IMR-90 (cell line): ENCODE data around the gene IL13. TPM values are rescaled to one million over a fixed set of nuclear protein-coding genes. Genes with fewer than 3 reads are reported as not detected.

Experiments
- ATAC-seq: fragments of 200-7000 bp; cut with Tn5 transposase; 2 replicates; pipeline ENCODE4 v1.9.1; 2020; ENCODE audit warnings: low read depth, mild to moderate bottlenecking, moderate library complexity
- BruUV-seq: library from RNA; stranded (reverse); fragments of 400-500 nt; replicated peaks from 2 replicates; lab custom pipeline; 2021; lab: Mats Ljungman, UMichigan
- CTCF ChIA-PET: fragments of 300-600 bp; formaldehyde crosslinking; extraction: SDS; loops from one replicate; lab custom pipeline; 2021; ENCODE audit warnings: antibody characterized with exemption; lab: Yijun Ruan, JAX
- POLR2A ChIA-PET: fragments of 300-600 bp; sonication (Branson Sonifier 250); formaldehyde crosslinking; loops from one replicate; lab custom pipeline; 2022; ENCODE audit warnings: antibody characterized with exemption; ENCODE audit not compliant: unreplicated experiment; lab: Charles Lee
- DNase-seq: peaks from one replicate; pipeline ENCODE4 v3.0.0; 2013
- H2AFZ ChIP-seq: replicated peaks from 2 replicates; pipeline ENCODE3; 2013; ENCODE audit warnings: low read length, mild to moderate bottlenecking; ENCODE audit not compliant: poor library complexity
- H2AK5ac ChIP-seq: 2 replicates; pipeline ENCODE4 v1.6.1; 2013; ENCODE audit warnings: low read depth, low read length, inconsistent platforms
- H2AK9ac ChIP-seq: replicated peaks from 2 replicates; pipeline ENCODE3; 2013; ENCODE audit warnings: mild to moderate bottlenecking, low read depth, low read length, moderate library complexity; ENCODE audit not compliant: poor library complexity
- H2BK120ac ChIP-seq: 2 replicates; pipeline ENCODE4 v1.6.1; 2013; ENCODE audit warnings: low read depth, low read length, inconsistent platforms
- H2BK15ac ChIP-seq: 3 replicates; pipeline ENCODE4 v1.6.1; 2013; ENCODE audit warnings: low read depth, low read length, inconsistent platforms
- H2BK20ac ChIP-seq: 2 replicates; pipeline ENCODE4 v1.6.1; 2013; ENCODE audit warnings: low read depth, mild to moderate bottlenecking, inconsistent platforms, low read length, moderate library complexity
- H2BK5ac ChIP-seq: 2 replicates; pipeline ENCODE4 v1.6.1; 2013; ENCODE audit warnings: mild to moderate bottlenecking, low read depth, low read length, inconsistent platforms; ENCODE audit not compliant: poor library complexity, severe bottlenecking
- H3K14ac ChIP-seq: replicated peaks from 2 replicates; pipeline ENCODE4 v1.6.1; 2013; ENCODE audit warnings: low read depth, low read length, inconsistent platforms
- H3K18ac ChIP-seq: 2 replicates; pipeline ENCODE4 v1.6.1; 2013; ENCODE audit warnings: low read depth, low read length, control low read depth
- H3K23ac ChIP-seq: 2 replicates; pipeline ENCODE4 v1.6.1; 2013; ENCODE audit warnings: low read depth, low read length, inconsistent platforms
- H3K27ac ChIP-seq: 2 replicates; pipeline ENCODE4 v1.5.1; 2013; ENCODE audit warnings: mild to moderate bottlenecking, control low read depth, low read length; ENCODE audit not compliant: insufficient read depth
- H3K27me3 ChIP-seq: 2 replicates; pipeline ENCODE4 v1.6.1; 2013; ENCODE audit warnings: low read length; ENCODE audit not compliant: control insufficient read depth, insufficient read depth
- H3K36me3 ChIP-seq: 2 replicates; pipeline ENCODE4 v1.6.1; 2013; ENCODE audit warnings: low read length, mixed read lengths; ENCODE audit not compliant: control insufficient read depth, insufficient read depth
- H3K4ac ChIP-seq: 2 replicates; pipeline ENCODE4 v1.6.1; 2013; ENCODE audit warnings: low read depth, low read length, inconsistent platforms
- H3K4me1 ChIP-seq: 2 replicates; pipeline ENCODE4 v1.6.1; 2013; ENCODE audit warnings: low read length, mixed read lengths; ENCODE audit not compliant: control insufficient read depth, insufficient read depth
- H3K4me2 ChIP-seq: 2 replicates; pipeline ENCODE4 v1.6.1; 2013; ENCODE audit warnings: low read depth, mild to moderate bottlenecking, control low read depth, low read length, moderate library complexity
- H3K4me3 ChIP-seq: 2 replicates; pipeline ENCODE4 v1.5.1; 2013; ENCODE audit warnings: low read depth, mild to moderate bottlenecking, control low read depth, low read length, moderate library complexity; ENCODE audit not compliant: insufficient read depth
- H3K56ac ChIP-seq: 2 replicates; pipeline ENCODE4 v1.6.1; 2013; ENCODE audit warnings: low read length, inconsistent platforms; ENCODE audit not compliant: insufficient read depth; ENCODE audit errors: extremely low read depth
- H3K79me1 ChIP-seq, 2 experiments: 2 replicates each; pipeline ENCODE4 v1.6.1; 2013; ENCODE audit warnings: low read length in 2 of 2, inconsistent platforms in 1 of 2, low read depth in 1 of 2
- H3K9ac ChIP-seq: 2 replicates; pipeline ENCODE4 v1.6.1; 2013; ENCODE audit warnings: low read depth, low read length, control low read depth
- H3K9me1 ChIP-seq: 2 replicates; pipeline ENCODE4 v1.6.1; 2013; ENCODE audit warnings: low read length, inconsistent platforms; ENCODE audit not compliant: insufficient read depth
- H3K9me3 ChIP-seq: 2 replicates; pipeline ENCODE4 v1.6.1; 2013; ENCODE audit warnings: low read length; ENCODE audit not compliant: control insufficient read depth, insufficient read depth
- H4K20me1 ChIP-seq: 2 replicates; pipeline ENCODE4 v1.6.1; 2013; ENCODE audit warnings: low read length, inconsistent platforms; ENCODE audit not compliant: insufficient read depth
- H4K5ac ChIP-seq: 2 replicates; pipeline ENCODE4 v1.6.1; 2013; ENCODE audit warnings: mild to moderate bottlenecking, low read depth, low read length, control low read depth
- H4K8ac ChIP-seq, 2 experiments: 2 replicates each; pipeline ENCODE4 v1.6.1; 2013; ENCODE audit warnings: low read depth in 2 of 2, low read length in 2 of 2, control low read depth in 1 of 2, inconsistent platforms in 1 of 2
- H4K91ac ChIP-seq: 2 replicates; pipeline ENCODE4 v1.6.1; 2013; ENCODE audit warnings: low read depth, low read length, inconsistent platforms; ENCODE audit not compliant: insufficient read depth
- BHLHE40 ChIP-seq: fragments of 150-350 bp; IDR thresholded peaks from 2 replicates; pipeline ENCODE4 v1.6.1; 2016; ENCODE audit warnings: mild to moderate bottlenecking, low read depth, low read length
- CHD1 ChIP-seq: IDR thresholded peaks from 2 replicates; pipeline ENCODE4 v1.6.1; 2012; ENCODE audit warnings: low read depth, low read length, improper control_type of control experiment
- ELK1 ChIP-seq: fragments of 150-350 bp; IDR thresholded peaks from 2 replicates; pipeline ENCODE4 v1.6.1; 2016; ENCODE audit warnings: low read depth, mild to moderate bottlenecking, low read length, moderate library complexity, borderline replicate concordance
- MAFK ChIP-seq: IDR thresholded peaks from 2 replicates; pipeline ENCODE4 v1.6.1; 2012; ENCODE audit warnings: low read depth, low read length, improper control_type of control experiment
- MAZ ChIP-seq: IDR thresholded peaks from 2 replicates; pipeline ENCODE4 v1.6.1; 2012; ENCODE audit warnings: low read depth, mild to moderate bottlenecking, low read length, improper control_type of control experiment, moderate library complexity, borderline replicate concordance
- MXI1 ChIP-seq: IDR thresholded peaks from 2 replicates; pipeline ENCODE4 v1.6.1; 2012; ENCODE audit warnings: low read depth, mild to moderate bottlenecking, low read length, moderate library complexity, borderline replicate concordance
- NFE2L2 ChIP-seq: fragments of 150-350 bp; IDR thresholded peaks from 2 replicates; pipeline ENCODE4 v1.6.1; 2016; ENCODE audit warnings: low read depth, mild to moderate bottlenecking, low read length
- POLR2A ChIP-seq: IDR thresholded peaks from 2 replicates; pipeline ENCODE4 v1.6.1; 2012; ENCODE audit warnings: mild to moderate bottlenecking, low read depth, low read length
- RCOR1 ChIP-seq: IDR thresholded peaks from 2 replicates; pipeline ENCODE4 v1.6.1; 2012; ENCODE audit warnings: mild to moderate bottlenecking, low read length, improper control_type of control experiment; ENCODE audit not compliant: insufficient replicate concordance
- RFX5 ChIP-seq: IDR thresholded peaks from 2 replicates; pipeline ENCODE4 v1.8.0; 2012; ENCODE audit warnings: low read depth, mild to moderate bottlenecking, low read length, moderate library complexity
- WGBS, 2 experiments: methylation state at CpG; one replicate each; pipeline versions ENCODE4 v1.1.5 to v1.1.7; 2013; ENCODE audit warnings: missing lambda C conversion rate in 2 of 2; ENCODE audit not compliant: insufficient read length in 1 of 2; ENCODE audit errors: extremely low coverage in 2 of 2; 5-methylcytosine and 5-hydroxymethylcytosine counted together
- dilution Hi-C: fragments of 300-500 bp; cut with HindIII; formaldehyde crosslinking; loops from one replicate; pipeline ENCODE4 v1.14.3; 2018; ENCODE audit warnings: low sequenced_read_pairs; ENCODE audit not compliant: unreplicated experiment
- in situ Hi-C: fragments of 300-500 bp; cut with MboI; formaldehyde crosslinking; loops from 3 replicates; pipeline ENCODE4 v1.14.3; 2019; ENCODE audit warnings: low sequenced_read_pairs, inconsistent platforms, mixed read lengths
- intact Hi-C: fragments of 100-400 bp; cut with micrococcal nuclease; formaldehyde crosslinking; loops from 2 replicates; pipeline ENCODE4 v1.10.0; 2022
- polyA plus RNA-seq, 3 experiments: library from polyadenylated mRNA; depleted of rRNA; stranded (reverse); fragments of >200 nt; gene quantifications; 2 replicates each; pipeline ENCODE4 v1.2.3, GENCODE V29; 2012; ENCODE audit warnings: low replicate concordance in 1 of 3
- total RNA-seq: library from RNA; depleted of rRNA; stranded (reverse); fragments of >200 nt; gene quantifications from 2 replicates; pipeline ENCODE4 v1.2.3, GENCODE V29; 2012
- TF ChIP-seq, protein P1 (sequence below): fragments of 150-350 bp; IDR thresholded peaks from 2 replicates; pipeline ENCODE4 v1.6.1; 2017; ENCODE audit warnings: mild to moderate bottlenecking, antibody characterized with exemption, low read length, low read depth

The IL13 gene
- total and polyA plus RNA-seq, 2 of the 4 experiments (the other 2 are of a cell fraction) = not detected

DNA sequence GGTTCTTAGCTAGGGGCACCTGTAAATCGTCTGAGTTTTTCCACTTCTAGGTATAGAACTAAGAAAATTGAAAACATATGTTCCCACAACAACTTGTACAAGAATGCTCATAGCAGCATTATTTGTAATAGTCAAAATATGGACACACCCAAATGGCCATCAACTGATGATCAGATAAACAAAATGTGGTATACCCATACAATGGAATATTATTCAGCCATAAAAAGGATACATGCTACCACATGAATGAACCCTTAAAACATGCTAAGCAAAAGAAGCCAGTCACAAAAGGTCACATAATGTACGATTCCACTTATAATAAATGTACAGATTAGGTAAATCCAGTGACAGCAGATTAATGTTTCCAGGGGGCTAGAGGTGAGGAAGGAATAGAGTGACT lies 46.0 kb upstream of the IL13 start:
- H3K36me3 ChIP-seq = peaks cover 13% of the 10 kb centered on the region; the same call in 1 of the 2 replicates
- H4K5ac ChIP-seq = no peak overlapping the region
- H4K8ac ChIP-seq = no peak overlapping the region
- WGBS, 2 experiments = no CpG with 5 or more reads among the region's 2 CpGs
- H3K4me1 ChIP-seq = no peaks in the 10 kb centered on the region
- H3K27me3 ChIP-seq = no peaks in the 10 kb centered on the region
- no peak overlapping the region for H2BK15ac ChIP-seq
- DNase-seq (no peak), ATAC-seq (no peak)
- no peak overlapping the region for H2AFZ ChIP-seq
- BruUV-seq = no TSS peak
- no peak overlapping the region for H3K14ac ChIP-seq
- H2AK9ac ChIP-seq = no peak overlapping the region
- CTCF ChIA-PET = no interaction called here
- no peak overlapping the region for H3K9ac ChIP-seq
- in situ Hi-C loops (no loop called here), intact Hi-C loops (loop anchor here (5.0 kb wide), 2 partner anchors 40 to 95 kb away; no protein-coding TSS in a partner anchor), dilution Hi-C loops (no loop called here)
- H2AK5ac ChIP-seq = no peak overlapping the region
- no peak overlapping the region for H3K4me3 ChIP-seq
- H3K4me2 ChIP-seq = no peak overlapping the region
- H3K79me1 ChIP-seq = no peaks in the 10 kb centered on the region
- H4K20me1 ChIP-seq = no peaks in the 10 kb centered on the region
- no peak for TF ChIP-seq POLR2A
- no peak for TF ChIP-seq RFX5
- TF ChIP-seq NFE2L2 = no peak
- TF ChIP-seq BHLHE40 = no peak
- no peak for TF ChIP-seq MAZ
- no peak for TF ChIP-seq MXI1
- no peak for TF ChIP-seq RCOR1
- TF ChIP-seq CHD1 = no peak
- TF ChIP-seq, protein P1, sequence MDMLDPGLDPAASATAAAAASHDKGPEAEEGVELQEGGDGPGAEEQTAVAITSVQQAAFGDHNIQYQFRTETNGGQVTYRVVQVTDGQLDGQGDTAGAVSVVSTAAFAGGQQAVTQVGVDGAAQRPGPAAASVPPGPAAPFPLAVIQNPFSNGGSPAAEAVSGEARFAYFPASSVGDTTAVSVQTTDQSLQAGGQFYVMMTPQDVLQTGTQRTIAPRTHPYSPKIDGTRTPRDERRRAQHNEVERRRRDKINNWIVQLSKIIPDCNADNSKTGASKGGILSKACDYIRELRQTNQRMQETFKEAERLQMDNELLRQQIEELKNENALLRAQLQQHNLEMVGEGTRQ = no peak
- no peak for TF ChIP-seq MAFK
- no peak for TF ChIP-seq ELK1
- H2BK5ac ChIP-seq = no peak overlapping the region
- no peak overlapping the region for H3K56ac ChIP-seq
- no peak overlapping the region for H3K4ac ChIP-seq
- H2BK20ac ChIP-seq = no peak overlapping the region
- H2BK120ac ChIP-seq = no peak overlapping the region
- no peak overlapping the region for H3K23ac ChIP-seq
- H3K18ac ChIP-seq = no peak overlapping the region
- POLR2A ChIA-PET = no interaction called here
- no peaks in the 10 kb centered on the region for H3K9me3 ChIP-seq
- H4K91ac ChIP-seq = no peak overlapping the region
- H3K27ac ChIP-seq = no peak overlapping the region
- H3K9me1 ChIP-seq = no peaks in the 10 kb centered on the region
